MM.1S (cell line): ENCODE measurements around the gene CRADD.

ENCODE experiments used
- DNase-seq: peaks from one replicate; pipeline ENCODE4 v3.0.0-alpha.2; 2015
- H2AFZ ChIP-seq: fragments of 300-600 bp; sonication (generic); 2 replicates; pipeline ENCODE4 v1.6.0; 2016; ENCODE audit warnings: antibody characterized with exemption, low read length
- H3F3A ChIP-seq: fragments of 300-600 bp; sonication (generic); 2 replicates; pipeline ENCODE4 v1.6.1; 2016; ENCODE audit warnings: mild to moderate bottlenecking, antibody characterized with exemption, low read length, moderate library complexity, mixed read lengths; ENCODE audit not compliant: insufficient read depth
- H3K27ac ChIP-seq: fragments of 300-600 bp; sonication (generic); 2 replicates; pipeline ENCODE4 v1.5.1; 2016; ENCODE audit warnings: mild to moderate bottlenecking, low read length
- H3K27me3 ChIP-seq: fragments of 300-600 bp; sonication (generic); replicated peaks from 2 replicates; pipeline ENCODE4 v1.6.0; 2016; ENCODE audit warnings: low read length; ENCODE audit not compliant: insufficient read depth
- H3K36me3 ChIP-seq: fragments of 300-600 bp; sonication (generic); replicated peaks from 2 replicates; pipeline ENCODE4 v1.6.1; 2016; ENCODE audit warnings: mild to moderate bottlenecking, low read length, mixed read lengths; ENCODE audit not compliant: insufficient read depth
- H3K4me1 ChIP-seq: fragments of 300-600 bp; sonication (generic); 2 replicates; pipeline ENCODE4 v1.6.1; 2016; ENCODE audit warnings: low read length, mixed read lengths
- H3K4me2 ChIP-seq: fragments of 300-600 bp; sonication (generic); 2 replicates; pipeline ENCODE4 v1.6.0; 2016; ENCODE audit warnings: low read depth, low read length
- H3K4me3 ChIP-seq: fragments of 300-600 bp; sonication (generic); 2 replicates; pipeline ENCODE4 v1.5.1; 2016; ENCODE audit warnings: low read length, mixed read lengths
- H3K79me2 ChIP-seq: fragments of 300-600 bp; sonication (generic); 2 replicates; pipeline ENCODE4 v1.6.1; 2016; ENCODE audit warnings: mixed run types, low read length, mixed read lengths
- H3K9ac ChIP-seq: fragments of 300-600 bp; sonication (generic); 2 replicates; pipeline ENCODE4 v1.6.1; 2016; ENCODE audit warnings: low read length, mixed read lengths
- H3K9me2 ChIP-seq: fragments of 300-600 bp; sonication (generic); replicated peaks from 2 replicates; pipeline ENCODE4 v1.6.1; 2016; ENCODE audit warnings: mild to moderate bottlenecking, low read length, mixed read lengths; ENCODE audit not compliant: insufficient read depth
- H3K9me3 ChIP-seq: fragments of 300-600 bp; sonication (generic); replicated peaks from 2 replicates; pipeline ENCODE4 v1.6.1; 2016; ENCODE audit warnings: mild to moderate bottlenecking, low read length, mixed read lengths; ENCODE audit not compliant: insufficient read depth
- H4K20me1 ChIP-seq: fragments of 300-600 bp; sonication (generic); 2 replicates; pipeline ENCODE4 v1.6.1; 2016; ENCODE audit warnings: mild to moderate bottlenecking, low read length, moderate library complexity, mixed read lengths; ENCODE audit not compliant: insufficient read depth
- EZH2 ChIP-seq: fragments of 300-600 bp; sonication (generic); optimal IDR thresholded peaks from 2 replicates; pipeline ENCODE3; 2017; ENCODE audit warnings: low read depth, mild to moderate bottlenecking, antibody characterized with exemption, low read length, mixed read lengths
- EZH2phosphoT487 ChIP-seq: fragments of 300-600 bp; sonication (generic); IDR thresholded peaks from 2 replicates; pipeline ENCODE4 v1.6.1; 2018; ENCODE audit warnings: antibody characterized with exemption, low read length
- TF ChIP-seq, protein P1 (sequence below): fragments of 300-600 bp; sonication (generic); IDR thresholded peaks from 2 replicates; pipeline ENCODE4 v1.5.1; 2016; ENCODE audit warnings: antibody characterized with exemption, low read length, mixed read lengths

The CRADD gene

DNA sequence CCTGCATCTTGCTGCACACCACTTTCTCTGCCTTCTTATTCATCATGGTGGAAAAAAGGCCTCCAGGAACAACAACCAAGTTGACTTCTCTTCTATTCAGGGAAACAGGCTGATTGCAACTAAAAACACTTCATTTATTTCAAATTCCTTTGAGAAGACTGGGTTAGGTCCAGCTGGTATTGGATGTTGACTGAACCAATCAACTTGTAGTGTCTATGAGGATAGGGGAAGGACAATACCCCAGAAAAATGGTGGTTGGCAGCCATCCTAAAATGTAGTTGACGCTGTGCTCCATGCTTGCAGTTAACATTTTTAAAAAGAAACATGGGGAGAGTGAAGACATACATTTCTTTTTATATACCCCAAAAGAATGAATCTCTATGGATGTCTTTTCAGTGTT is 34.4 kb upstream of the CRADD start:
- no peaks in the 10 kb centered on the region for H3K4me1 ChIP-seq
- H3K9me2 ChIP-seq, result no peaks in the 10 kb centered on the region

DNA sequence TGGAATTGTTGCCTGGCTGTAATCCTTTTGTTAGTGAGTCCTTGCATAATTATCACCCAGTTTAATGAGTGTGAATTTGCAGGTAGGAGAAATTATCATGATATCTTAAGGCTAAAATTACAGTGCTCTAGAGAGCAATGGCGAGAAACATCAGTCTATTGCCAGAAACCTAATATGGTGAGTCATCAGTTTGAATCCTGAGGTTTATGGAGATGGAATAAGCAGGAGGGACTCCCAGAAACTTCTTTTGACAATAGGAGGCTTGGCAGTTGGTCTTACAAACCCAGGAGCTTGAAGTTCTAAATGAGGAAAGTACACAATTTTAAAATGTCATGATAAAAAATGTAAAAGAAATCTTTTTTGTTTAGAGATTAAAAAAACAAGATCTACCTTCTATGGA is 31.5 kb upstream of the CRADD start:
- H3K27me3 ChIP-seq, result no peaks in the 10 kb centered on the region
- no peak for DNase-seq
- no peak overlapping the region for H3K27ac ChIP-seq
- no peaks in the 10 kb centered on the region for H3K4me1 ChIP-seq
- no peak overlapping the region for H2AFZ ChIP-seq
- H3K36me3 ChIP-seq, result no peaks in the 10 kb centered on the region
- H3K4me2 ChIP-seq, result no peak overlapping the region
- H3K9me2 ChIP-seq, result no peaks in the 10 kb centered on the region
- H3K79me2 ChIP-seq, result no peaks in the 10 kb centered on the region
- H3K4me3 ChIP-seq, result no peak overlapping the region
- no peak overlapping the region for H3K9ac ChIP-seq
- H3F3A ChIP-seq, result no peaks in the 10 kb centered on the region
- no peaks in the 10 kb centered on the region for H3K9me3 ChIP-seq
- no peaks in the 10 kb centered on the region for H4K20me1 ChIP-seq
- TF ChIP-seq EZH2phosphoT487 (no peak), EZH2 (no peak)
- TF ChIP-seq, protein P1, sequence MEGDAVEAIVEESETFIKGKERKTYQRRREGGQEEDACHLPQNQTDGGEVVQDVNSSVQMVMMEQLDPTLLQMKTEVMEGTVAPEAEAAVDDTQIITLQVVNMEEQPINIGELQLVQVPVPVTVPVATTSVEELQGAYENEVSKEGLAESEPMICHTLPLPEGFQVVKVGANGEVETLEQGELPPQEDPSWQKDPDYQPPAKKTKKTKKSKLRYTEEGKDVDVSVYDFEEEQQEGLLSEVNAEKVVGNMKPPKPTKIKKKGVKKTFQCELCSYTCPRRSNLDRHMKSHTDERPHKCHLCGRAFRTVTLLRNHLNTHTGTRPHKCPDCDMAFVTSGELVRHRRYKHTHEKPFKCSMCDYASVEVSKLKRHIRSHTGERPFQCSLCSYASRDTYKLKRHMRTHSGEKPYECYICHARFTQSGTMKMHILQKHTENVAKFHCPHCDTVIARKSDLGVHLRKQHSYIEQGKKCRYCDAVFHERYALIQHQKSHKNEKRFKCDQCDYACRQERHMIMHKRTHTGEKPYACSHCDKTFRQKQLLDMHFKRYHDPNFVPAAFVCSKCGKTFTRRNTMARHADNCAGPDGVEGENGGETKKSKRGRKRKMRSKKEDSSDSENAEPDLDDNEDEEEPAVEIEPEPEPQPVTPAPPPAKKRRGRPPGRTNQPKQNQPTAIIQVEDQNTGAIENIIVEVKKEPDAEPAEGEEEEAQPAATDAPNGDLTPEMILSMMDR, result no peak

More for the DNA sequence above, 34.4 kb upstream of the CRADD start:
- TF ChIP-seq EZH2phosphoT487, result no peak
- TF ChIP-seq, protein P1, result no peak
- TF ChIP-seq EZH2, result no peak
- Histone ChIP-seq H3K9ac (no peak overlapping the region), H3F3A (no peaks in the 10 kb centered on the region), H3K79me2 (no peaks in the 10 kb centered on the region), H3K4me3 (no peak overlapping the region), H3K36me3 (no peaks in the 10 kb centered on the region), H3K27ac (no peak overlapping the region), H3K4me2 (no peak overlapping the region), H3K9me3 (no peaks in the 10 kb centered on the region), H2AFZ (no peak overlapping the region), H4K20me1 (no peaks in the 10 kb centered on the region), H3K27me3 (no peaks in the 10 kb centered on the region)
- DNase-seq, result no peak

DNA sequence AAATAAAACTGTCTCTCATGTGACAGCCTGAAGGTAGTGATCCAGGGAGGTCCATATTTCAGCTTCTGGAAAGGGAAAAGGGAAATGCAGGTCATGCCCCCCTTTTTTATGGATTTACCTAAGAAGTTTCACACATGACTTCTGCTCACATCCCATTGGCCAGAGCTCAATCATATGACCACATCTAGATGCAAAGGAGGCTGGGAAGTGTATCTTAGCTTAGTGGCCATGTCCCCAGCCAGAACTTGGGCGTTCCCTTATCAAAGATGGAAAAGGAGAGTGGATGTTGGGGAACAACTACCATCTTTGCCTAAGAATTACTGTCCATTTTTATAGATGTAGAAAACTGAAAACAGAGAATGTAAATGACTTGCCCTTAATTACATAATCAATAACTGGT is 26.5 kb upstream of the CRADD start:
- Histone ChIP-seq H3F3A (no peaks in the 10 kb centered on the region), H3K4me1 (no peaks in the 10 kb centered on the region), H3K27ac (no peak overlapping the region), H3K4me2 (no peak overlapping the region), H3K9me3 (no peaks in the 10 kb centered on the region), H3K36me3 (no peaks in the 10 kb centered on the region), H3K9me2 (no peaks in the 10 kb centered on the region), H3K9ac (no peak overlapping the region), H3K27me3 (no peaks in the 10 kb centered on the region), H3K79me2 (no peaks in the 10 kb centered on the region), H4K20me1 (no peaks in the 10 kb centered on the region), H3K4me3 (no peak overlapping the region), H2AFZ (no peak overlapping the region)
- DNase-seq, result no peak
- TF ChIP-seq EZH2phosphoT487 (no peak), EZH2 (no peak)
- TF ChIP-seq, protein P1, result no peak
